Fibroblast of lung (primary cell): Measurements from ENCODE around the gene KIAA0930. TPM values are rescaled to one million over a fixed set of nuclear protein-coding genes. Genes with fewer than 3 reads are reported as not detected.

Experiments used
- DNase-seq, 2 donors: peaks; one replicate each; pipeline versions ENCODE4 v3.0.0 to v3.0.0-alpha.2; 2010; ENCODE audit warnings: low read depth in 2 of 2
- H2AFZ ChIP-seq: 2 replicates; pipeline ENCODE4 v1.5.1; 2012; ENCODE audit warnings: low read length, control low read depth, inconsistent platforms
- H3K27ac ChIP-seq: 2 replicates; pipeline ENCODE4 v1.5.1; 2011; ENCODE audit warnings: low read length, control low read depth; ENCODE audit not compliant: insufficient read depth
- H3K27me3 ChIP-seq: 2 replicates; pipeline ENCODE4 v1.5.1; 2011; ENCODE audit warnings: mild to moderate bottlenecking, low read length; ENCODE audit not compliant: control insufficient read depth, insufficient read depth
- H3K36me3 ChIP-seq: 2 replicates; pipeline ENCODE4 v1.5.1; 2011; ENCODE audit warnings: low read length; ENCODE audit not compliant: control insufficient read depth, insufficient read depth
- H3K4me1 ChIP-seq: 2 replicates; pipeline ENCODE4 v1.5.1; 2011; ENCODE audit warnings: low read length; ENCODE audit not compliant: control insufficient read depth, insufficient read depth; ENCODE audit errors: extremely low read depth
- H3K4me2 ChIP-seq: 2 replicates; pipeline ENCODE4 v1.5.1; 2011; ENCODE audit warnings: low read length, control low read depth; ENCODE audit not compliant: insufficient read depth; ENCODE audit errors: extremely low read depth
- H3K4me3 ChIP-seq, 4 experiments: fragments of 200-600 bp in 1 of 4; sonication (generic) in 1 of 4; replicated peaks in 1 of 4; 2 replicates each; pipeline ENCODE4 v1.5.1; 2011 to 2016; ENCODE audit warnings: low read length in 4 of 4, low read depth in 3 of 4, mild to moderate bottlenecking in 3 of 4, control low read depth in 2 of 4, inconsistent platforms in 1 of 4, mixed read lengths in 1 of 4; ENCODE audit not compliant: insufficient read depth in 1 of 4; ENCODE audit errors: control extremely low read depth in 1 of 4
- H3K79me2 ChIP-seq: 2 replicates; pipeline ENCODE4 v1.5.1; 2012; ENCODE audit warnings: mild to moderate bottlenecking, low read length, inconsistent platforms; ENCODE audit not compliant: control insufficient read depth, insufficient read depth
- H3K9ac ChIP-seq: 2 replicates; pipeline ENCODE4 v1.5.1; 2011; ENCODE audit warnings: mild to moderate bottlenecking, low read length, control low read depth; ENCODE audit not compliant: insufficient read depth
- H3K9me3 ChIP-seq: 2 replicates; pipeline ENCODE4 v1.5.1; 2012; ENCODE audit warnings: low read depth, low read length; ENCODE audit not compliant: control insufficient read depth, insufficient read depth
- H4K20me1 ChIP-seq: 2 replicates; pipeline ENCODE4 v1.5.1; 2011; ENCODE audit warnings: low read length; ENCODE audit not compliant: control insufficient read depth, insufficient read depth; ENCODE audit errors: extremely low read depth
- CTCF ChIP-seq, 2 donors: IDR thresholded peaks in 1 of 2; conservative IDR thresholded peaks in 1 of 2; 1 replicate in 1 of 2; 2 replicates in 1 of 2; pipeline ENCODE4 v1.5.1; 2011 to 2012; ENCODE audit warnings: low read length in 2 of 2, control low read depth in 1 of 2, inconsistent platforms in 1 of 2, low read depth in 1 of 2, mild to moderate bottlenecking in 1 of 2
- EZH2 ChIP-seq: IDR thresholded peaks from 2 replicates; pipeline ENCODE4 v1.5.1; 2012; ENCODE audit warnings: low read length, control low read depth, mild to moderate bottlenecking; ENCODE audit errors: missing control alignments
- polyA plus RNA-seq, 2 donors: library from polyadenylated mRNA; depleted of rRNA in 1 of 2; stranded (reverse) in 1 of 2; unstranded in 1 of 2; fragments of >200 nt; gene quantifications; 2 replicates each; pipeline ENCODE4 v1.2.1, GENCODE V29; 2011 to 2012; ENCODE audit warnings: missing spikeins in 1 of 2
- total RNA-seq: library from RNA; depleted of rRNA; stranded (reverse); fragments of >200 nt; gene quantifications from 2 replicates; pipeline ENCODE4 v1.2.1, GENCODE V29; 2014

The KIAA0930 gene
- total and polyA plus RNA-seq, 2 donors (not counting 1 experiment from before 2014, with no cell fraction given): 28.2 to 30.9 TPM

- Histone ChIP-seq H3K4me3 (no peak overlapping the region), H3K9ac (no peak overlapping the region), H3K36me3 (peaks cover 13% of the 10 kb centered on the region), H4K20me1 (peaks cover 2% of the 10 kb centered on the region), H3K27me3 (no peaks in the 10 kb centered on the region), H3K4me1 (peaks cover 12% of the 10 kb centered on the region), H3K79me2 (no peaks in the 10 kb centered on the region), H3K27ac (no peak overlapping the region), H3K9me3 (no peaks in the 10 kb centered on the region), H2AFZ (no peak overlapping the region), H3K4me2 (no peak overlapping the region)
- no peak for TF ChIP-seq CTCF (conservative IDR thresholded peaks at IDR 0.05 in 1 of 2, IDR thresholded peaks at IDR 0.05 in 1 of 2; ENCODE audit: low read depth in 1 of 2, low read length in 2 of 2)
- TF ChIP-seq EZH2: no peak
- DNase-seq: no peak
Observed at GRCh38 chr22:45200230-45200629, 40.5 kb downstream of the KIAA0930 start.

GRCh38 chr22:45199723-45200122 is 41.0 kb downstream of the KIAA0930 start:
- peaks cover 12% of the 10 kb centered on the region for H3K4me1 ChIP-seq
- no peak overlapping the region for H3K27ac ChIP-seq
- H2AFZ ChIP-seq: no peak overlapping the region

DNA sequence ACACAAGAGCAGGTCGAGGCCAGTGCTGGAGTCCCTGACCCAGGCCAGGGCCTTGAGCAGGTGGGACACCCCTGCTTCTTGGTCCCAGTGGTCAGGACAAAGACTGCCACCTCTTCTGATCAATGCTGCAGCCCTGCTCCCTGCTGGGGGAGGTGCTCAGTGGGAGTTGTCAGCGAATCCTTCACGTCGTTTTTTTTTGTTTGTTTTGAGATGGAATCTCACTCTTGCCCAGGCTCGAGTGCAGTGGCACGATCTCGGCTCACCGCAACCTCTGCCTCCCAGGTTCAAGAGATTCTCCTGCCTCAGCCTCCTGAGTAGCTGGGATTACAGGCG is 42.3 kb downstream of the KIAA0930 start:
- Histone ChIP-seq H3K79me2 (no peaks in the 10 kb centered on the region), H3K4me2 (no peak overlapping the region), H4K20me1 (peaks cover 2% of the 10 kb centered on the region), H3K4me3 (no peak overlapping the region), H3K36me3 (peaks cover 13% of the 10 kb centered on the region), H3K4me1 (peaks cover 12% of the 10 kb centered on the region), H3K27me3 (no peaks in the 10 kb centered on the region), H2AFZ (no peak overlapping the region), H3K27ac (no peak overlapping the region), H3K9ac (no peak overlapping the region), H3K9me3 (no peaks in the 10 kb centered on the region)
- no peak for DNase-seq
- no peak for TF ChIP-seq CTCF (conservative IDR thresholded peaks at IDR 0.05 in 1 of 2, IDR thresholded peaks at IDR 0.05 in 1 of 2; ENCODE audit: low read depth in 1 of 2, low read length in 2 of 2)
- no peak for TF ChIP-seq EZH2

More at GRCh38 chr22:45199723-45200122, 41.0 kb downstream of the KIAA0930 start:
- TF ChIP-seq EZH2 (no peak), CTCF (conservative IDR thresholded peaks at IDR 0.05 in 1 of 2, IDR thresholded peaks at IDR 0.05 in 1 of 2; ENCODE audit: low read depth in 1 of 2, low read length in 2 of 2) (no peak)
- no peaks in the 10 kb centered on the region for H3K79me2 ChIP-seq
- no peak overlapping the region for H3K9ac ChIP-seq
- H3K4me2 ChIP-seq: no peak overlapping the region
- H3K9me3 ChIP-seq: no peaks in the 10 kb centered on the region
- H4K20me1 ChIP-seq: peaks cover 2% of the 10 kb centered on the region
- H3K27me3 ChIP-seq: no peaks in the 10 kb centered on the region
- peaks cover 13% of the 10 kb centered on the region for H3K36me3 ChIP-seq
- no peak for DNase-seq
- H3K4me3 ChIP-seq: no peak overlapping the region
